LNCaP clone FGC (cell line): ENCODE data around the gene ZNF92.

Experiments
- DNase-seq: peaks from one replicate; pipeline ENCODE4 v3.0.0-alpha.2; 2011; ENCODE audit warnings: low read depth
- H3K4me3 ChIP-seq: 2 replicates; pipeline ENCODE4 v1.5.1; 2011; ENCODE audit warnings: mild to moderate bottlenecking, low read depth, low read length, control low read depth
- CTCF ChIP-seq: IDR thresholded peaks from 2 replicates; pipeline ENCODE4 v1.5.1; 2012; ENCODE audit warnings: mild to moderate bottlenecking; ENCODE audit not compliant: control insufficient read depth, insufficient read depth; ENCODE audit errors: extremely low read depth

The ZNF92 gene

GRCh38 chr7:65369843-65370242 is 3.8 kb upstream of the ZNF92 start:
- no peak for DNase-seq
- no peak for TF ChIP-seq CTCF

GRCh38 chr7:65371468-65371867 is 2.2 kb upstream of the ZNF92 start:
- TF ChIP-seq CTCF = no peak
- H3K4me3 ChIP-seq = no peak overlapping the region
- no peak for DNase-seq

More at GRCh38 chr7:65369843-65370242, 3.8 kb upstream of the ZNF92 start:
- H3K4me3 ChIP-seq = no peak overlapping the region

GRCh38 chr7:65379318-65379717 is 5.7 kb downstream of the ZNF92 start:
- TF ChIP-seq CTCF = no peak
- H3K4me3 ChIP-seq = no peak overlapping the region
- DNase-seq = no peak

- H3K4me3 ChIP-seq = no peak overlapping the region
- no peak for TF ChIP-seq CTCF
- no peak for DNase-seq
Measured at GRCh38 chr7:65381742-65382141, 8.1 kb downstream of the ZNF92 start.

DNA sequence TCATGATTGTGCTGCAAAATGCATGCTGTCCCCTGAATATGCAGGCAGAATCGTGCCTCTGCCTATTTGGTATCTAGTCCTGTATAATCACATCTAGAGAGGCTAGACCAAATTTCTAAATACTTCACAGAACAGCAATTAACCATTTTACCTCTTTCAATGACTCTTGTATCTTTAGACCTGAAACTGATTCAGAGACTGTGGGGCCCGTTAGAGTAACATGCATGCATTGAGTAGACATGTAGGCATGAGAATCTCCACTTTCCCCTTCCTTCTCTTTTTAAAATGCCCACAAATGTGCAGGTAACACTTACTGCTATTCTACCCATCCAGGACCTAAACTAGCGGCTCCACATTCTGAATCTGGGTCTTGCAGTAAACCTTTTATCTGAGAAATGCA is 8.8 kb downstream of the ZNF92 start:
- TF ChIP-seq CTCF = no peak
- DNase-seq = no peak
- H3K4me3 ChIP-seq = no peak overlapping the region

DNA sequence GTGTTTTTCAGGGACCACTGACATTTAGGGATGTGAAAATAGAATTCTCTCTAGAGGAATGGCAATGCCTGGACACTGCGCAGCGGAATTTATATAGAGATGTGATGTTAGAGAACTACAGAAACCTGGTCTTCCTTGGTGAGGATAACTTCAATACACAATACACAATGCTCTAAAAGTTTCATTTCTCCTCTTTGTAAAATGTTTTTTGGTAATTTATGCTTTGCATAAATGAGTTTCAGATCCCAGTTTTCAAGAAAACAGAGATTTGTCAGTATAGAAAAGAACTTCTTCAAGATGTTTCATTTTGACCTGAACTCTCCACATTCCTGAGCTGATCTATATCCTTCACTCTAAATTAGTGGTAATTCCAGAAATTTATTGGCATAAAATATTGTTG is 14.2 kb downstream of the ZNF92 start:
- no peak overlapping the region for H3K4me3 ChIP-seq
- no peak for TF ChIP-seq CTCF
- DNase-seq = no peak

DNA sequence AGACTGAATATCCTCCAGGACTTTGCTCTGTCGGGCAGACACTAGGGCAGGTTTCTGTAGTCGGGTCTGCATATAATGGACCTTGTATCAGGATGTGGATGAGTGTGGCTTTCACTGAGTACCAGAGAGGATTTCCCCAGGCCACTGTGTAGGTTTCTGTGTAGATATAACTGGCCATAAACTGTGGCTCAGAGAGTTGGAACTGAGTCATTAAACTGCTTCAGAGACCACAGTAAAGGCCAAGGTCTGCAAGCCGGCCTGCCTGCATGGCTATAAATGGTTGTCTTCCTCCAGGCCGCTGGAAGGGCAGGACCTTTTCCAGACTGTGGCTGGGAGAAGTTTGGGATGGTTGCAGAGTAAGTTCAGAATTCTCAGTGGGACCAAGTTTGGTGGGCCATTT is 16.9 kb downstream of the ZNF92 start:
- DNase-seq = no peak
- H3K4me3 ChIP-seq = no peak overlapping the region
- TF ChIP-seq CTCF = no peak
